Right ventricle myocardium superior (tissue), 1 donor: ENCODE measurements around the gene CFL2. TPM values are rescaled to one million over a fixed set of nuclear protein-coding genes. Genes with fewer than 3 reads are reported as not detected.

Source experiments
- ATAC-seq: fragments of 200-7000 bp; cut with Tn5 transposase; one replicate; pipeline ENCODE4 v1.9.1; 2020; ENCODE audit warnings: mild to moderate bottlenecking; ENCODE audit not compliant: poor library complexity
- DNase-seq: peaks from one replicate; pipeline ENCODE4 v3.0.0-alpha.2; 2020
- intact Hi-C: fragments of 100-400 bp; cut with DNase I; formaldehyde crosslinking; loops from one replicate; pipeline ENCODE4 v1.11.2; 2022
- total RNA-seq: library from RNA; stranded (reverse); fragmentation: NEBNext Ultra II Directional; extraction: Animal tissue kit (Norgen Biotek cat#: 25700); gene quantifications from one replicate; pipeline ENCODE4 v1.2.1, GENCODE V29; 2021
- donor health status: DM: no; HTN: yes; CAD: no; lungs with severe emphysema.

Gene CFL2
- total RNA-seq, 1 donor from 2014 or later, result 363 TPM

- ATAC-seq (peak; percentile 69), DNase-seq (no peak)
- intact Hi-C loops, result no loop called here
These were observed 31.5 kb downstream of the CFL2 start for GRCh38 chr14:34682787-34683321.

DNA sequence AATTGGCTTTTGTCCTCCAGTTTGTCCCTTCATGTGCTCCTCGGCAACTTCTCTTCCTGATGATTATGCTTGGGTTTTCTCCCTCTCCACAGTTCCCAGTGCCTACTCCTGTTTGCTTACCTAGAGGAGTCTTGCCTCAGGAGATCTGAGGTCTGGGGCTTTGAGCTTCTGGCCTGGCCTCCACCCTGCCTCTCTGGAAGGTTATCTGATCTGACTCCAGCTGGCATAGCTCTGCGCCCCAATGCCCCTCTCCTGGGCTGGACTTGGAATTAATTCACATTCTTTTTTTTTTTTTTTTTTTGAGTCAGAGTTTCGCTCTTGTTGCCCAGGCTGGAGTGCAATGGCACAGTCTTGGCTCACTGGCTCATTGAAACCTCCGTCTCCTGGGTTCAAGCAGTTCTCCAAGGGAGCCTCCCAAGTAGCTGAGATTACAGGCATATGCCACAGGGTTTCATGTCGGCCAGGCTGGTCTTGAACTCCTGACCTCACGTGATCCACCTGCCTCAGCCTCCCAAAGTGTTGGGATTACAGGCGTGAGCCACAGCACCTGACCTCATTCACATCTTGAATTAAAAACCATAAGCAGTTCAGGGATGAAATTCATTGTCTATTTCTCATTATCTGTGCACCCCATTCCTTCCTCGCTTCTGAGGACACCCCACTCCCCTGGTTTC, 33.5 kb downstream of the CFL2 start:
- intact Hi-C loops, result no loop called here

DNA sequence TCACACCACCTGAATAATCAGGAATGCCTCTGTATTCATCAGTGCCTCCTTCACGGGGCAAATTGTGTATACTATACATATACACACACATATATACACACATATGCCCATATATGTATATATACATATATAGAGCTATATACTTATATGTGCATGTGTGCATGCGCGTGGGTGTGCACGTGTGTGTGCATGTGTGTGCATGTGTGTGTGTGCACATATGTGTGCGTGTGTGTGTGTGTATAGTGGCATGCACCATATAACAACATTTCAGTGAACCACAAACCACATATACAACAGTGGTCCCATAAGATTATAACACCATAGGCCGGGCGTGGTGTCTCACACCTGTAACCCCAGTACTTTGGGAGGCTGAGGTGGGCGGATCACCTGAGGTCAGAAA, 35.7 kb downstream of the CFL2 start:
- DNase-seq (no peak), ATAC-seq (no peak)
- intact Hi-C loops, result no loop called here

More for the DNA sequence above, 33.5 kb downstream of the CFL2 start:
- DNase-seq (no peak), ATAC-seq (no peak)

DNA sequence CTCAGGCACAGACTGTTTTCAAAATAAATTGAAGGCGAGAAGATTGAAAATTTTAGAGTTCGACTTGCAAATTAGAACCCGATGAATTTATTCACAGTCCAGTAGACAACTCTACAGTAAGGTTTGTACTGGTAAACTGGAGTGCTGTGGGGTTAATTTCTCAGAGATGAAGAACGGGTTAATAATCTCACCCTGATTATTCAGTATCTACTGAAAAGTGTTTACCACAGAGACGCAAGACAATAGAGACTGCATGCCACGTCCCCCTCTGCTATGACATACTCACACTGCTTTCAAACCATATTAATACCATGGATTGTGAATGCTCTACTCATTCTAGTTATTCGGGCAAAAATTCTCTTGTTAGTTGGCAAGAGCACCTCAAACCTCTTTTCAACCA, 36.1 kb downstream of the CFL2 start:
- intact Hi-C loops, result no loop called here
- ATAC-seq (no peak), DNase-seq (no peak)

GRCh38 chr14:34676516-34677211, 37.7 kb downstream of the CFL2 start:
- intact Hi-C loops, result no loop called here
- ATAC-seq, result no peak
- no peak for DNase-seq

- no peak for ATAC-seq
- intact Hi-C loops, result no loop called here
- no peak for DNase-seq
These were observed 40.7 kb downstream of the CFL2 start for GRCh38 chr14:34673702-34674101.

GRCh38 chr14:34671716-34672115, 42.7 kb downstream of the CFL2 start:
- intact Hi-C loops, result loop anchor here (1.0 kb wide), 1 partner anchor 52 kb away; no protein-coding TSS in a partner anchor
- DNase-seq, result no peak

GRCh38 chr14:34668111-34668510, 46.3 kb downstream of the CFL2 start:
- DNase-seq (no peak), ATAC-seq (no peak)
- intact Hi-C loops, result no loop called here

More at GRCh38 chr14:34671716-34672115, 42.7 kb downstream of the CFL2 start:
- peak; percentile 31 for ATAC-seq

- no peak for ATAC-seq
- intact Hi-C loops, result no loop called here
- no peak for DNase-seq
These were observed 47.4 kb downstream of the CFL2 start for GRCh38 chr14:34667007-34667406.

GRCh38 chr14:34665785-34666435, 48.5 kb downstream of the CFL2 start:
- intact Hi-C loops, result no loop called here
- ATAC-seq (peak; percentile 75), DNase-seq (no peak)

DNA sequence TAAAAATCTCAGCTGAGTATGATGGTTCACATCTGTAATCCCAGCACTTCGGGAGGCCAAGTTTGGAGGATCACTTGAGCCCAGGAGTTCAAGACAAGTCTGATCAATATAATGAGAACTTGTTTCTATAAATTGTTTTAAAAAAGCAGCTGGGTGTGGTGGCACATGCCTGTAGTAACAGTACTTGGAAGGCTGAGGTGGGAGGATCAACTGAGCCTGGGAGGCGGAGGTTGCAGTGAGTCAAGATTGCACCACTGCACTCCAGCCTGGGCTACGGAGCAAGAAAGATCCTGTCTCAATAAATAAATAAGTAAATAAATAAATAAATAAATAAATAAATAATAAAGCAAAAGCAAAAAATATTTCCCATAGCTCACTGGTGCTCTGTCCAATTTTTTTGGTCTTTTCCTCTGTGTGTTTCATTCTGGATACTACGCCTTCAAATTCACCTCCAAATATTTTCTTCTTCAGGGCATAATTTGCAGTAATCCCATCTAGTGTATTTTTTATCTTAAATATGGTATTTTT, 51.8 kb downstream of the CFL2 start:
- ATAC-seq, result no peak
- intact Hi-C loops, result no loop called here
- DNase-seq, result no peak

DNA sequence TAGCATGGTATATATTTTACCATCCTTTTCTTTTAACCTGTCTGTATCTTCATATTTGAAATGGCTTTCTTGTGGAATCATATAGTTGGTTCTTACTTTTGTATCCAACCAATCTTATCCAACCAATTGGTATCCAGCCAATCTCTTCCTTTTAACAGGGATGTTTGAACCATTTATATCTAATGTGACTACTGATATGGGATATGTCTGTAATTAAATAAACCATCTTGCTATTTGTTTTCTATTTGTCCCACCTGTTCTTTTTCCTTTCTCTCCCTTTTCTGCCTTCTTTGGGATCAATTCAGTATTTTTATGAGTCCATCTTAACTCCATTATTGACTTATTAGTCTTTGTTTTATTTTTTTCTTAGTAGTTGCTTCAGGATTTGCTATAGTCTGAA, 53.6 kb downstream of the CFL2 start:
- DNase-seq (no peak), ATAC-seq (no peak)
- intact Hi-C loops, result no loop called here

Other genes starting within 250 kb of the CFL2 start
- 17.8 TPM for gene EAPP, start 174.9 kb downstream of the CFL2 start, total RNA-seq
- 66.9 TPM for gene SNX6, start 84.4 kb downstream of the CFL2 start, total RNA-seq
- gene BAZ1A, start 160.8 kb upstream of the CFL2 start, total RNA-seq, result 4.6 TPM